ENCODE measurements around the gene TMC1.

DNA sequence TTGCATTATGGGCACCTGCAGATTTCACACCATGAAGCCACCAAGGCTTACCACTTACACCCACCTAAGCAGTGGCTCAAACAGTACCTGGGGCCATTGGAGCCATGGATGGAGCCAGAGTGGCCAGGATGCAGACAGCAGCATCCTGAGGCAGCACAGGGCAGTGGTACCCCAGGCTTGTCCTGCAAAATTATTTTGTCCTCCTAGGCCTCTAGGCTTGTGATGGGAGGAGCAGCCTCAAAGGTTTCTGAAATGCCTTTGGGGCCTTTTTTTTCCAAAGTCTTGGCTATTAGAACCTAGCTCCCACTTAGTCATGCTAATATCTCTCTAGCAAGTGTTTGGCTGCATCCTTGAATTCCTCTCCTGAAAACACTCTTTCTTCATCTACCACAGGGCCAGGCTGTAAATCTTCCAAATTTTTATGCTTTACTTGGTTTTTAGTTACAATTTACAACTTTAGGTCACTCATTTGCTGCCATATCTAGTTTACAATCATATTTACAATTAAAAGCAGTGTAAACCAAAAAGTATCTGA, 15.7 kb downstream of the TMC1 start:
- TF ChIP-seq CTCF (IDR thresholded peaks at IDR 0.05; ENCODE audit: low read depth, low read length, poor library complexity, severe bottlenecking), result no peak
- TF ChIP-seq EZH2phosphoT487 (IDR thresholded peaks at IDR 0.05; ENCODE audit: borderline replicate concordance, low read length), result no peak
